T-helper 2 cell (primary cell): ENCODE measurements around the gene ABCC3.

Source experiments
- DNase-seq, 5 experiments: peaks; one replicate each; pipeline versions ENCODE4 v3.0.0 to v3.0.0-alpha.2; 2012 to 2022

Gene ABCC3

DNA sequence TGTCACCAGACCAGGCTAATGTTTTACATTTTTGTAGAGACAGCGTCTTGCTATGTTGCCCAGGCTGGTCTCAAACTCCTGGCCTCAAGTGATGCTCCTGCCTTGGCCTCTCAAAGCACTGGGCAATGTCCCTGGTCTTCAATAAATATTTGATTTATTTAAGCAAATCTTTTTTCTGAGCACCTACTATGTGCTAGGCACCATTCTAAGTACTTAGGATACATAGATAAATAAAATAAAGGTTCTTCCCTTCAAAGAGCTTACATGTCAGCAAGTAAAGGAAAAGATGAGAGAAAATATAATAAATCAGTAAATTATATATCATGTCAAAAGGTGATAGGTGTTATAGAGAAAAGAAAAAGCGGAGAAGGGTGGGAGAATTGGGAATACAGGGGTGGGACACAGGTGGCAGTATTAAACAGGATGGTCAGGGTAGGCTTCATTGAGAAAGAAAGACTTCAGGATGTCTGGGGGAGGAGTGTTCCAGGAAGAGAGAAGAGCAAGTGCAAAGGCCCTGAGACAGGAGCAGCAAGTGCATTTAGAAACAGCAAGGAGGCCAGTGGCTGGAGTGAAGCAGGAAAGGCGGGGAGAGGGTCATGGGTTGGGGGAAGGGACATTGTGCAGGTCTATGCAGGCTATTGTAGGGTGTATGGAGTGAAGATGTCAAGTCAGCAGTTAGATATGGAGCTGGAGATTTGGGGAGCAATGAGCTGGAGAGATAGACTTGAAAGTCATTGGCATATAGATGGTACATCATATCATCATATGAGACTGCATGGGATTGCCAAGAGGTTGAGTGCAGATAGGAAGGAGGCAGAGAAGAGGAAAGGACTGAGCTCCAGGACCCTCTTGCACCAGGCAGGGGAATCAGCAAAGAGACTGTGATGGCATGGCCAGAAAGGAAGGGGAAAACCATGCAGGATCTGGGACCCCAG lies 11.3 kb downstream of the ABCC3 start:
- no peak for DNase-seq

- DNase-seq: no peak
These were observed 12.5 kb downstream of the ABCC3 start for GRCh38 chr17:50647187-50647586.

DNA sequence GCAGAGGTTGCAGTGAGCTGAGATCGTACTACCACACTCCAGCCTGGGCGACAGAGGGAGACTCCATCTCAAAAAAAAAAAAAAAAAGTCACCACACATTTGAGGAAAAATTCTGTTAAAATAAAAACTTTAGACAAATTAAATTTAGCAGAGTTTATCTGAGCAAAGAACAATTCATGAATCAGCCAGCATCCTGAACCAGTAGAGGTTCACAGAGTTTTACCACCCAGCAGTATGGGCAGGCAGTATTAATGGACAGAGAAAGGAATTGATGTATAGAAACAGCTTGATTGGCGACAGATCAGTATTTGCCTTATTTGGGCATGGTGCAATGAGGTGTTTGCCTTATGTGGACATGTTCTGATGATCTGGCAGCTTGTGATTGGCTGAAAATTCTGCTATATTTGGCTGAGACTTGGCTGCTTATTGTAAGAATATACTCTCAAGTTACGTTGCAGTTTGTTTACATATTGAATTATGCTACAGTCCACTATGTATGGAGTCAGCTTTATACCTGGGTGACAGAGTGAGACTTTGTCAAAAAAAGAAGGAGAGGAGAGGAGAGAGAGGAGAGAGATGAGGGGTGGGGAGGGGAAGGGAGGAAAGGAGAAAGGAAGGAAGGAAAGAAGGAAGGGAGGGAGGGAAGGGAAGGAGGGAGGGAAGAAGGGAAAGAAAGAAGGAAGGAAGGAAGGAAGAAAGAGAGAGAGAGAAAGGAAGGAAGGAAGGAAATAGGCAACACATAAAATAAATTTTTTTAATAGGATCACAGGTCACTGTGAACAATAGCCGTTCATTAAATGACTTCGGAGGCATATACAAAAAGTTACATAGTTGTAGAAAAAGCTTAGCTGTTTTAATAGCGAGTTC lies 14.6 kb downstream of the ABCC3 start:
- no peak for DNase-seq

- DNase-seq: no peak
These were observed 17.0 kb downstream of the ABCC3 start for GRCh38 chr17:50651661-50652060.

GRCh38 chr17:50653738-50654137 lies 19.1 kb downstream of the ABCC3 start:
- no peak for DNase-seq

- DNase-seq: no peak
These were observed 21.8 kb downstream of the ABCC3 start for GRCh38 chr17:50656509-50656908.

- no peak for DNase-seq
These were observed 22.4 kb downstream of the ABCC3 start for GRCh38 chr17:50657054-50657453.

DNA sequence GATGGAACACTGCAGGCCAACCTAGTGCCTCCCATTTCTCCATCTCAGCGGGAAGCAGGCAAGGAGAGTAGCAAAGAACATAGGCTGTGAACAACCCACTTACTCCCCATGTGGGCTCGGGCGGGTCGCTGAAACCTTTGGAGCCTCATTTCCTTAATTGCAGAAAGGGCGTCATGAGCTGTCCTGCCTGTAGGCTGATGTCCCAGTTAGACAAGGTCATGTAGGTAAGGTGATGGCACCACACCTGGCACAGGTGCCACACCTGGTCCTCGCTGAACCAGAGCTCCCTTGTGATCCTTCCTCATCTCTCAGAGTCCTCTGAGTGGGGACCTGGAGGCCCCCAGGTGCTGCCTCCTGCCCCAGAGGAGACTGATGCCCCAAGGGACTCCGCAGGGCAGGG lies 22.9 kb downstream of the ABCC3 start:
- no peak for DNase-seq

DNA sequence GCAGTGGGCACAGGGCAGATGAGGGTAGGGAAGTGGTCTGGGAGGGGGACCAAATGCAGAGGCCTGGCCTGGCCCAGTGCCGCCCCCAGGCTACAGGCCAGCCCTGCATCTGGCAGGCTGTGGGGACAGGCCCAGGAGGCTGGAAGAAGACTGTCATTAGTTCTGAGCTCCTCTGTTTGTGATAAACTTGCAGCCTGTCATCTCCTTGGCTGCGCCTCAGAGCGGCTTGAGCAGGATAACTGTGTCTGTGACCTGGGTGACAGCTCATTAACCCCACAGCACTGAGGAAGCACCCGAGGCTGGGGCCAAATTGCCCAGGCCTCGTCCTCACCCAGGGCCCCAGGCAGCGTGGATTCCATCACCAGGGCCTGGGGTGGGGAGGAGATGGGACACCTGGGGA lies 23.9 kb downstream of the ABCC3 start:
- DNase-seq: no peak

- no peak for DNase-seq
These were observed 24.5 kb downstream of the ABCC3 start for GRCh38 chr17:50659179-50659578.

GRCh38 chr17:50660042-50660886 lies 25.6 kb downstream of the ABCC3 start:
- no peak for DNase-seq

DNA sequence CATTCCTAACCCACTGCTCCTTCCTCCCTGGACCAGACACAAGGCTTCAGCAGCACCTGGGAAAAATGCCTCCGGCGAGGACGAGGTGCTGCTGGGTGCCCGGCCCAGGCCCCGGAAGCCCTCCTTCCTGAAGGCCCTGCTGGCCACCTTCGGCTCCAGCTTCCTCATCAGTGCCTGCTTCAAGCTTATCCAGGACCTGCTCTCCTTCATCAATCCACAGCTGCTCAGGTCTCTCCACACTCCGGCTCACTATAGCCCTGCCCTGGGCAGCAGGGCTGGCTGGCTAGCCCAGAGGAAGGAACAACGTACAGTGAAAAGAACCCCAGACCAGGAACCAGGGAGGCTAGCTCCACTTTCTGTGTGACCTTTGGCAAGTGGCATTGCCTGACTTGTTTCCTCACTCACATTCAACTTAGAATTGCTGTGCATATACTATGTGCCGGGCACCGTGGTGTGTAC lies 26.2 kb downstream of the ABCC3 start:
- DNase-seq: no peak

DNA sequence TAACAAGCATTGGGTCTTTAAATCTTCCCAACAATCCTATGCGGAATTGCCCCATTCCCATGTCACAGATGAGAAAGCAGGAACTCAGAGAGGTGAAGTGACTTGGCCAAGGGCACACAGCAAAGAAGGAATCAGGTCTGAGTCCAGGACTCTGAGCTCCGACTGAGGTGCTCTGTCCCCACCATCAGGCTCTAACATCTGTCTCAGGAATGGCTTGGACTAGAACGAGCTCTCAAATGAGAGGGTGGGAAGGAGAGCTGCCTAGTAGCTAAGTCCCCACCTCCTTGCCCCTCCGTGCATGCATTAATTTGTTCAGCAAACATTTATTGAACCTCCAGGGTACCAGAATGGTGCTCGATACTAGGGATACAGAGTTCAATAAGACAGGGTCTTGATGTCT lies 26.7 kb downstream of the ABCC3 start:
- no peak for DNase-seq

DNA sequence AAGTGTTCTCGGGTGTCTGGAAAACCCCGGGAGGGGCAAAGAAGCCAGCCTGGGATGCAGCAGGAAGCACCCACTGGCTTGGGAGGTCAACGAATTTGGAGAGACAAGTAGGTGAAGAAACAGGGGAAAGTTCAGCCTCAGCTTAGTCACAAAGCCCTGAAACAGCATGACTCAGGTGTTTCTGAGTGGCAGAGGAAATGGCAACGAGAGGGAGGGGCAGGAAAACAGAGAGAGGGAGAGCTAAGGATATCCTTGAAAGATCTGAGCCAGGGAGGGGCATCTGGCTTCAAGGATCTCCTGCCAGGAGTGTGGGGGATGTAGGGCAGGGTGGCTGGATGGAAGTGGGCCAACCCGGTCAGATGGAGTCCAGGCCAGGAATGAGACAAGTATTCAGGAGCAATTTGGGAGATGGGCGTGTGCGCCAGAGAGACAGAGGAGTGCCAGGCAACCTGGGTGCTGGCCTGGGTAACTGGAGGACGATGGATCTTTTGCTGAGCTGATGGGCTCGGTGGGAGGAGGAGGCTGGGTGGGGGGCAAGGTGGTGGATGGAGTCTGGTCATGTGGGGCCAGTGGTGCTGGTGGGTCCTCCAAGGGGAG lies 27.2 kb downstream of the ABCC3 start:
- DNase-seq: peak in 1 of 5 experiments; percentile 63

- DNase-seq: no peak
These were observed 28.0 kb downstream of the ABCC3 start for GRCh38 chr17:50662632-50663225.

- DNase-seq: no peak
These were observed 29.2 kb downstream of the ABCC3 start for GRCh38 chr17:50663812-50664374.

DNA sequence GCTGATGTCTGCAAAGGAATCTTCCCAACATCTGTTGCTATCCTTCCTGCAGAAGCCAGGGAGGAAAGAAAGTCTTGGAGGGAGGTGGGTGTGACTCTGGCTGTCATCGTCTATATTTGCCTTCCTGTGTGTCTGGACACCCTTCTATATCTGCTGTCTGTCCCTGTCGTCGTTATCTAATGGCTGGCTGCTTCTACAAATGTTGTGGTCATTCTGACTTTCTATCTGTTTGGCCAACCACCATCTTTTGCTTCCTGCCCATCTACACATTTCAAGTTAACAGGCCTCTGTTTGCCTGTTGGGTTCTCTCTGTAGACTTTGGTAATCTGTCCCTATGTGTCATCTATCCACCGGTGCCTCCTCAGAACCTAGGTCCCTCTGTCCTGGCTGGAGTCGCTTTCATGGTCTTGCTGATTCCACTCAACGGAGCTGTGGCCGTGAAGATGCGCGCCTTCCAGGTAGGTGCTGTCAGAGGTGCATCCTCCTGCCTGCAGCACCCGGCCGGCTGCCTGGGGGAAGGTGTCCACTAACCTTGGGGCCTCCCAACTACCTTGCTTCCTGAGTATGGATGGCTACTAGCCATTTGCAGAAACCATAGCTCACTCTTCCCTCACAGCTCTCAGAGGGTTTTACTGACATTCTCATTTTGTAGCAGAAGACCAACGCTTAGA lies 30.2 kb downstream of the ABCC3 start:
- no peak for DNase-seq

DNA sequence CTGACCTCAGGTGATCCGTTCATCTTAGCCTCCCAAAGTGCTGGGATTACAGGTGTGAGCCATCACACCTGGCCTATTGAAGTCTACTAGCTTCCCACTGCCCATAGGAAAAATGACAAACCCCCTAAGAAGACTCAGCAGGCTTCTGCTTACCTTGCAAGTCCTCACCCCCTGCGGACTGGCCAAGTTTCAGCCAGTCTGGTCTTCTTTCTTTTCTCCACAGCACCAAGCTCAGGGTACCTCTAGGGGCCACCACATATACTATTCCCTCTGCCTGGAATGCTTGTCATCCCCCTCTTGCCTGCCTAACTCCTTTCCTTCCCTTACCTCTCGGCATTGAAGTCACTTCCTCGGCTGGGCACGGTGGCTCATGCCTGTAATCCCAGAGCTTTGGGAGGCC lies 31.2 kb downstream of the ABCC3 start:
- no peak for DNase-seq

GRCh38 chr17:50666316-50666715 lies 31.6 kb downstream of the ABCC3 start:
- no peak for DNase-seq

GRCh38 chr17:50667259-50668024 lies 32.8 kb downstream of the ABCC3 start:
- no peak for DNase-seq
